OCI-LY3 (cell line): ENCODE results near the gene MYT1.

Experiments used
- EZH2phosphoT487 ChIP-seq: fragments of 200-600 bp; shearing (Covaris generic); IDR thresholded peaks from 2 replicates; pipeline ENCODE4 v1.6.1; 2018; ENCODE audit warnings: antibody characterized with exemption, mixed run types, low read depth
- TF ChIP-seq, protein P1 (sequence below): fragments of 200-600, 300-600 bp; sonication (generic); IDR thresholded peaks from 2 replicates; pipeline ENCODE4 v1.5.1; 2014; ENCODE audit warnings: antibody characterized with exemption, low read length, low read depth

DNA sequence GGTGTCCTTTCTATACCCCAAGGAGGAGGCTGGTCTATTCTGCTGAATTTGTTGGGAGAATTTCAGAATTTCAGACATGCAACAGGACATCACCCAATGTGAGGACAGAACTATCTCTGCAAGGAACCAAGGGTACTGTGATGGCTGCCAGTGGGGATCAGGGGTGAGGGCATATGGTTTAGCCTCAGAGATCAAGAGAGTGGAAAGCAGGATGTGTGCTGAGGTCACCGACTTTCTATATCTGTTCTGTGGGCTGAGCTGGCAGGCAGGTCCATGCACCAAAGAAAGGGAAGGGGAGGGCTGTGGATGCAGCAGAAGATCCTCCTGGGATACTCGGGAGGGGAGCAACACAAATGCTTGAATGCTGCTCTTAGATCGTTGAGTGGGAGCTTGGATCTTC lies 28.8 kb downstream of the MYT1 start:
- TF ChIP-seq, protein P1, sequence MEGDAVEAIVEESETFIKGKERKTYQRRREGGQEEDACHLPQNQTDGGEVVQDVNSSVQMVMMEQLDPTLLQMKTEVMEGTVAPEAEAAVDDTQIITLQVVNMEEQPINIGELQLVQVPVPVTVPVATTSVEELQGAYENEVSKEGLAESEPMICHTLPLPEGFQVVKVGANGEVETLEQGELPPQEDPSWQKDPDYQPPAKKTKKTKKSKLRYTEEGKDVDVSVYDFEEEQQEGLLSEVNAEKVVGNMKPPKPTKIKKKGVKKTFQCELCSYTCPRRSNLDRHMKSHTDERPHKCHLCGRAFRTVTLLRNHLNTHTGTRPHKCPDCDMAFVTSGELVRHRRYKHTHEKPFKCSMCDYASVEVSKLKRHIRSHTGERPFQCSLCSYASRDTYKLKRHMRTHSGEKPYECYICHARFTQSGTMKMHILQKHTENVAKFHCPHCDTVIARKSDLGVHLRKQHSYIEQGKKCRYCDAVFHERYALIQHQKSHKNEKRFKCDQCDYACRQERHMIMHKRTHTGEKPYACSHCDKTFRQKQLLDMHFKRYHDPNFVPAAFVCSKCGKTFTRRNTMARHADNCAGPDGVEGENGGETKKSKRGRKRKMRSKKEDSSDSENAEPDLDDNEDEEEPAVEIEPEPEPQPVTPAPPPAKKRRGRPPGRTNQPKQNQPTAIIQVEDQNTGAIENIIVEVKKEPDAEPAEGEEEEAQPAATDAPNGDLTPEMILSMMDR = no peak
- no peak for TF ChIP-seq EZH2phosphoT487
